Left renal pelvis (tissue), 4 donors: ENCODE results near the gene CLEC4A. TPM values are rescaled to one million over a fixed set of nuclear protein-coding genes. Genes with fewer than 3 reads are reported as not detected.
A peak's percentile ranks its signal among the peaks of the same experiment; 100 is the strongest.
"Not testable (repeated sequence)": the region's sequence is repeated elsewhere in the genome, so short reads cannot be mapped to it uniquely, and the experiment has no call there.

Experiments used
- DNase-seq, 4 donors: peaks; one replicate each; pipeline ENCODE4 v3.0.0-alpha.2; 2013; ENCODE audit warnings: low read depth in 4 of 4, low spot score in 3 of 4
- polyA plus RNA-seq, 4 donors: library from polyadenylated mRNA; unstranded; fragments of 120-200 nt; gene quantifications; one replicate each; pipeline ENCODE4 v1.2.1, GENCODE V29; 2013; ENCODE audit not compliant: insufficient read length in 4 of 4

The CLEC4A gene
- 1 to 10 TPM in 3 of 4 donors, under 1 TPM in 1; 0.63 to 3.8 (median 1.5) TPM for polyA plus RNA-seq

DNA sequence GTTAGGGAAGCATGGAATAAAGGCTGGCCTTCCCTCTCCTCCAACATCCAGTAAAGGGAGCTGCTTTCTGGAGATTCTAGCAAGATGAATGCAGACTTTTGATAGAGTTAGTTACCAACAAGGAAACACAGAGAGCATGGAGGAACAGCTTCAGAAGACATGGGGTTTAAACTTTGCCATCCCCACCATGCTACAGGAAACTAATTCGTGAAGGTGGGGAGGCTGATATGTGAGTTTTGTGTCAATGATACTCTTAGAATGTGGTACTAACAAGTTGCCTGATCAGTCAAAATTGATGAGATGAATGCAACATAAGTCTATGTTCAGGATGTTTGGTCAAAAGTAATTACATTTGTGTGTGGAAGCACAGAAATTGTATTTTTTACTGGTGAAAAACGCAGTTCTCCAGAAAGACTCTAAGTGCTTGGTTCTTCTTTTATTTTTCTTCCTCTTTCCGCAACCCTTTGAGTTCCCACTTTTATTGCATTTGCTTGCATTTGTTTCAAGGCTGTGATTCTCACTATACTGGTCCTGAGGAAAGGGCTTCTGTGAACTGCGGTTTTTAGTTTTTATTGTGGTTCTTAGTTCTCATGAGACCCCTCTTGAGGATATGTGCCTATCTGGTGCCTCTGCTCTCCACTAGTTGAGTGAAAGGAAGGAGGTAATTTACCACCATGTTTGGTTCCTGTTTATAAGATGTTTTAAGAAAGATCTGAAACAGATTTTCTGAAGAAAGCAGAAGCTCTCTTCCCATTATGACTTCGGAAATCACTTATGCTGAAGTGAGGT lies at the start of gene CLEC4A:
Gene CLEC4A, plus strand, starts transcription at position 494 of the 789 bp plus-strand sequence. Its CDS starts 262 bp downstream, at position 756.
- no peak for DNase-seq

DNA sequence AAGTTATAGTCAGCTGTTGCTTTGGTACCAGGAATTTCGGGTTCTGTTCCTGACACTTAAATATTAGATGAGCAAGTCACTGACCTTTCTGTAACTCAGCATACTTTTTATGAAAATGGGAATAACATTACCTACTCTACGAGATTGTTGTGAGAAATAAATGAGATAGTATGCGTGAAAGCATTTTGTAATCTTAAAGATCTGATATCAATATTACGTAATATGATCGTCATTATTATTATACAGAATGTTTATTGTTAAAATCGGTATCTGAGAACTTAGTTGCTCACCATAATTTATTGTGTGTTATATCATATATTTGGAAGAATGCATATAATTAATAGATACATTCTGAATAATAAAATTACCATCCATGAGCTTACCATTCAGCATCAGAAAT lies 47.5 kb upstream of the CLEC4A start:
- DNase-seq, result no peak

DNA sequence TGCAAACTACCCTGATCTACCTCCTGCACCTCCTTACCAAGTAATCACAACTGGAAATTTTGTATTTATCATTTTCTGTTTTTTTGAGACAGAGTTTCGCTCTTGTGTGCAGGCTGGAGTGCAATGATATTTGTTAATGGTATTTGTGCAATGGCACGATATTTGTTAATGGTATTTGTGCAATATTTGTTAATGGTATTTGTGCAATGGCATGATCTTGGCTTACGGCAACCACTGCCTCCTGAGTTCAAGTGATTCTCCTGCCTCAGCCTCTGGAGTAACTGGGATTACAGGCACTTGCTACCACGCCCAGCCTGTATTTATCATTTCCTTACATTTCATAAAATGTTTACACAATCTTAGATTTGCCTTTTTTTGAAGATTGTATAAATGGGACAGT lies 47.1 kb upstream of the CLEC4A start:
- no peak for DNase-seq

DNA sequence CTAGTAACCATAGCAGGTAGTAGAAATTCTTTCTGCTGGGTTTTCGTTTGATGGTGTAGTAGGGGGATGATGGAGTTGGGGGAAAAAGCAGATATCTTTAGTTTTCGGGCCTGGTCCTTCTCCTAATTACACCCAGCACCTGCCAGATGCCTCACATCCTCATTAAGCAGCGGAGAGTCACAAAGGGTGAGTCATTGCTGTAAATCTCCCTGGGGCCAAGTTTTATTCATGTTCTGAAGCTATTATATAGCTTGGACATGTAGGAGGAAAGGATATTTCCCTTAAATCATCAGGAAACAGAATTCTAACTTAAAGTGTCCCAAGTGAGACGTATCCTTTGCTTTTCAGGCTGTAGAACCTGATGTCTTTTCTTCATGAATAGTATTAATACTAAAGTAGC lies 46.2 kb upstream of the CLEC4A start:
- peak in 1 of 4 donors; percentile 15 for DNase-seq

DNA sequence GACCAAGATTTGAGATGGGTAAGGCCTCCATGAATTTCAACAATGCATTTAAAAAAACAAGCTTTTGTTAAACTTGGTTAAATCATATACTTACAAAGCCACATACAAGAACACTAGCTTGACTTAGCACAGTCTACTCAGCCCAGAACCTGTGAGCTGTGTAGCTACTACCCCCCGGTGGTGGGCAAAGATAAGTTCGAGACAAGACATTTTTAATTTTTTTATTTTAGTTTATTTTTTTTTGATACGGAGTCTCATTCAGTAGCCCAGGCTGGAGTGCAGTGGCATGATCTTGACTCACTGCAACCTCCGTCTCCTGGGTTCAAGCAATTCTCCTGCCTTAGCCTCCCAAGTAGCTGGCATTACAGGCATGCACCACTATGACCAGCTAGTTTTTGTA lies 45.0 kb upstream of the CLEC4A start:
- no peak for DNase-seq

DNA sequence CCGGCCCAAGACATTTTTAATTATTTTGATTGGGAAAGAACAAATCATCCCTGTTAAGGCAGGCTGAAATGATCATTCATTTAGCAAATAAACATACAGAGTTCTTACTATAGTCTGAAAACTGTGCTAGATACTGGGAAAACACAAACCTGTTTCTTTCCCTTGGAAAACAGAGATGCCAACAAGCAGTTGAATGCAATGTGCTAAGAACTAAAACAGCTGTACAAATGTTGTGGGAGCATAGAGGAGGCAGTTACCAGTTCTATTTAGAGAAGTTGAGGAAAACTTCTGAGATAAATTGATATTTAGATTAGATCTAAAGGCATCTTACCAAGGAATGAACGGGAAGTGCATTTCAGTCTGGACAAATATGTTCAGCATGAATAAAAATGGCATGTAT lies 44.5 kb upstream of the CLEC4A start:
- DNase-seq, result no peak

DNA sequence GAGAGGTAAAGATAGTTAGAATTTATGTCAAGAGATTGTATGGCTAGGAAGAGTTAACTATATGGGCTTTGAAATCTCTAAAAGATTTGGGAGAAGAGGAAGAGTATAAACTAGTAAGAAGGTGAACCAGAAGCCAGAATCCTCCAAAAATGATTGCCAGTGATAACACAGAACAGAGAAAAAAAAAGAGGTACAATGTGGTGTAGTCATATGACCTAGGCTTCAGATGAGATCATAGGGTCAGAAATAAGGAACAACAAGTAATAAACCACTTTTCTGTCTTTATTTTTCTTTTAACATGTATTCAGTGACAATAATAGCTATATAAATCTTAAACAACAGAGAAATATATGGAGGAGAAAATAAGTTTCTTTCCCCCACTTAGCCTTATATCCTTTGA lies 43.3 kb upstream of the CLEC4A start:
- DNase-seq, result no peak

DNA sequence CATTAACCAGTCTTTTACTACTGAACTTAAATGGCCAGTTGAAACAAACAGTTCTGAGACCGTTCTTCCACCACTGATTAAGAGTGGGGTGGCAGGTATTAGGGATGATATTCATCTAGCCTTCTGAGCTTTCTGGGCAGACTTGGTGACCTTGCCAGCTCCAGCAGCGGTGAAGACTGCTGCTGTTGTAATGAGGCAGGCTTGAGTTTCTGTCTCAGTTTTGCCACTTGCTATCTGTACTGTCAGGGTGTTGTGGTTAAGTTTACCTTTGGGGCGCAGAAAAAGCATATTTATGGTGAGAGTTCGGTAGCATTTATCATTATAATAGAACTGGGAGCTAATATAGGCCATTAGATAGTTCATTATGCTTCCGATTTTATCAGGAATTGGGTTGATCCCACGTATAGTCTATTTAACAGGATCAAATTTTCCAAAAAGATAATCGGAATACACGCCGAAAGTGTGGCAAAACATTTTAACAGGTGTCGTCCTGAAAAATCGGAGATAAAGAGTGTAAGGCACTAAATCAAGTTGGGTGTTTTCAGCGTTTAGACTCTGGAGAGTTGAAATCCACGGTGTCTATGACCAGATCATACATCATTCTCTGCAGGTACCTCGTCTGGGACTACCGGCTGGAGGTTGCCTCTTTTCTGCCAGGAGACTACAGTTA lies 42.0 kb upstream of the CLEC4A start:
- DNase-seq, result peak in 1 of 4 donors; percentile 21

DNA sequence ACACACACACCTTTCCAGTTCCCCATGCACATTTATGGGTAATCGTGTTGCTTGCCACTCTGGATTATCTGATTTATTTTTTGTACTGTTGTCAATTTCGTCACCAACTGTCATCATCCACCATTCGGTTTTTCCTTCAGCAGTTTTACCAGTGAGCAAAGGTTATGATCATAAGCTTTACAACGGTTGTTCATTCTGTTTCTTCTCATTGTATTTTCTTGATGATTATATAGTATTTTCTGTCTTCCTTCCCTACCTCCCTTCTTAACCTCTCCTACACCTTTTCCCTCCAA lies 40.7 kb upstream of the CLEC4A start:
- DNase-seq, result no peak

DNA sequence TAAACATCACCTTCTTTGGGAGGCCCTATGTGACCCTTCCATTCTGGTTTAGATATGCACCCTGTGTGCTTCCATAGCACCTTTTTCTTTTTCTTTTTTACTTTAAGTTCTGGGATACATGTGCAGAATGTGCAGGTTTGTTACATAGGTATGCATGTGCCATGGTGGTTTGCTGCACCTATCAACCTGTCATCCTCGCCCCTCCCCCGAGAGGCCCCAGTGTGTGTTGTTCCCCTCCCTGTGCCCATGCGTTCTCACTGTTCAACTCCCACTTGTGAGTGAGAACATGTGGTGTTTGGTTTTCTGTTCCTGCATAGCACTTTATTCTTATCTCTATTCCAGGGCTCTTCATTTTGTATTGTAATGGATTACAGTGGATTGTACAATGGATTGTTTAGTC lies 39.1 kb upstream of the CLEC4A start:
- not testable (repeated sequence) for DNase-seq

DNA sequence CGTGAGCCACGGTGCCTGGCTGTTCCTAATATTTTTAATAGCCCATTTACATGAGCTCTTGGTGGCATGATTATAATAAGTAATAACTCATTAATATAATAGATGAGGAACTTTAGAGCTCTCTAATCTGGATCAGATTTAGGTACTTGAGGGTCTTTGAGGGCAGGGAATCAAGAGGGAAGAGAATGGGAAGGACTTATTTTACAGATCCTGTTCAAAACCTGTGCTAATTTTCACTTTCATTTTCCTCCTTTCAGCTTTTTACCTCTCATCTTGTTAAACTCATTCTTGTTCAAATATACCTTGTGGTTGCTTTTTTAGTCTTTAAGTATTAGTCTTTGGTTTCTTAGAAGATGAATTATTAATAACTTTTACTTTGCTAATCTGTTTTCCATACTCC lies 35.8 kb upstream of the CLEC4A start:
- DNase-seq, result no peak

DNA sequence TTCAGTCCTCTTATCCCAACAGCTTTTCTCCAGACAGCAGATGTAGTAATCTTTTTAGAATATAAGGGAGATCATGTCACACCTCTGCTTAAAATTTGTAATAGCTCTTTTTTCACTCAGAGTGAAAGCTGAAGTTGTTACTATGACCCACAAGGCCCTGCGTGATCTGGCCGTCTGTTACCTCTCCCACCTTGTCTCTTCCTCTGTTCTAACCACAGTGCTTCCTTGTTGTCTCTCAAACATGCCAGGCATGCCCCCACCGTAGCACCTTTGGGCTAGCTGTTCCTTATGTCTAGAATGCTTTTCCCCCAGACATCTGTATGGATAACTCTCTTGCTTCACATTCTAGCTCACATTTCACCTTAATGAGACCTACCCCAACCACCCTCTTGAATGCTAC lies 34.8 kb upstream of the CLEC4A start:
- no peak for DNase-seq

DNA sequence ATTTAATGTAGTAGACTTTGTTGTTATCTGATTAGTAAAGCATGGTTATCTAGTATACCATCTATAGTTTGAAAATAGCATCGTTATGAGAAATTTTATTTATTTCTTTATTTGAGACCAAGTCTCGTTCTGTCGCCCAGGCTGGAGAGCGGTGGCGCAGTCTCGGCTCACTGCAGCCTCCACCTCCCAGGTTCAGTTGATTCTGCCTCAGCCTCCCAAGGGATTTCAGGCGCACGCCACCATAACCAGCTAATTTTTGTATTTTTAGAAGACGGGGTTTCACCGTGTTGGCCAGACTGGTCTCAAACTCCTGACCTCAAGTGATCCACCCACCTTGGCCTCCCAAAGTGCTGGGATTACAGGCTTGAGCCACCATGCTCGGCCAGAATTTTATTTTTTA lies 34.1 kb upstream of the CLEC4A start:
- DNase-seq, result not testable (repeated sequence)

DNA sequence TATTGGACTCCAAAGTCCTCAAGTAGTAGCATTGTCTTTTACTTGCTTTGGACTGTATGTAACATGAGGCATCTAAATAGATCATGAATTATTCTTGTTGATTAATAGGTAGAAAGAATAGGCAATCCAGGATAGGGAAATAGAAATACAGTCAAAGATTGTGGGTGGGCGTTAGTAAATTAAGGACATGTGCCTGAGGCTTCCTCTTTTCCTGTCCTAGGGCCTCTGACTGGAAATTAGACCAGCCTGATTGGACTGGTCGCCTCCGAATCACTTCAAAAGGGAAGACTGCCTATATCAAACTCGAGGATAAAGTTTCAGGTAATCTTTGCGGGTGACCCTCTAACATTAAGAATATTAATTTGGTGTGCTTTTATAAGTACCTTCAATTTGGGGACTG lies 33.7 kb upstream of the CLEC4A start:
- no peak for DNase-seq

DNA sequence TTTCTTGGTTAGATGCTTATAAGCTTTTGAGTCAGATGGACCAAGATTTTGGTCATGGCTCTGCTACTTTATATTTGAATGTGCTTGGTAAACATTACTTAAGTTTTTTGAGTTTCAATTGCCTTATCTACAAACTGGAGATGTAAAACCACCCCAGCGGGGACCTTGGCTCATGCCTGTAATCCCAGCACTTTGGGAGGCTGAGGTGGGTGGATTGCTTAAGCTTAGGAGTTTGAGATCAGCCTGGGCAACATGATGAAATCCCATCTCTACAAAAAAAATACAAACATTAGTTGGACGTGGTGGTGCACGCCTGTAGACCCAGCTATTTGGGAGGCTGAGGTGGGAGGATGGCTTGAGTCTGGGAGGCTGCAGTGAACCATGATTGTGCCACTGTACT lies 30.1 kb upstream of the CLEC4A start:
- DNase-seq, result no peak

DNA sequence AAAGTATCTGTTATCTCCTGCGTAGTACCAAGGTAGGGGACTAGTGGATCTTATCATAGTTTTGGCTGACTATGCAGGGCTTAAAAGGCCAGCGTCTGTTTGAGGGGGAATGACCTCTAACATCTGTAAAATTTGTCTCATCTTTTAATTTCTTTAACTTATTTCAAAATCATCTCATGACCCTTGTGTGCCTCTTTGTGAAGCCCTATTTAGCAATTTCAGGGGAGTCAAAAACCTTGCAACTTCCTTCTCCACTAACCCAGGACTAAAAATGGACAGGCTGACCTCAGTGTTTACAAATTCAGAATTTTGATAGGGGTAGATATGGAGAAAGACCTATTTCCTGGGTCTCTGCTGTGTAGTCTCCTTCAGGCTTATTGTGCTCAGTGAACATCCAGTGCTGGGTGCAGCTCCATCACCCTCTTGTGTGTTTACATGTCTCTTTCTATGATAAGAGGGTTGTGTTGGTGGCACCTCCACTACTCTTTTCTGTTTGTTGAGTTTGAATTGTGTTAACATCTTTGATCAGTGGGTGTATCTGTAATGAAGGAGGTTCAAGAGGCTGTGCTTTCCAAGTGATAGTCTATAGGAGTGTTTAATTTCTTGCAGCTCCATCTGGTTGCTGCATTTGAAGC lies 27.0 kb upstream of the CLEC4A start:
- DNase-seq, result no peak

DNA sequence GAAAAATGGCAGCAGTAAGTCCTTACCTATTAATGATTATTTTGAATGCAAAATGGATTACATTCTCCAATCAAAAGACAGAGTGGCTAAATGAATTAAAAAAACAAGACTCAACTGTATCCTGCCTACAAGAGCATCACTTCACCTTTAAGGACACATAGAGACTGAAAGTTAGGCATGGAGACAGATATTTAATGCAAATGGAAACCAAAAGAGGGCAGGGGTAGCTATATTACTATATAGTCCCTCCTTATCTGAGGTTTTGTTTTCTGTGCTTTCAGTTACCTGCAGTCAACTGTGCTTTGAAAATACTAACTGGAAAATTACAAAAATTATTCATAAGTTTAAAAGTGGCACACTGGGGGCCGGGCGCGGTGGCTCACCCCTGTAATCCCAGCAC lies 24.2 kb upstream of the CLEC4A start:
- no peak for DNase-seq

DNA sequence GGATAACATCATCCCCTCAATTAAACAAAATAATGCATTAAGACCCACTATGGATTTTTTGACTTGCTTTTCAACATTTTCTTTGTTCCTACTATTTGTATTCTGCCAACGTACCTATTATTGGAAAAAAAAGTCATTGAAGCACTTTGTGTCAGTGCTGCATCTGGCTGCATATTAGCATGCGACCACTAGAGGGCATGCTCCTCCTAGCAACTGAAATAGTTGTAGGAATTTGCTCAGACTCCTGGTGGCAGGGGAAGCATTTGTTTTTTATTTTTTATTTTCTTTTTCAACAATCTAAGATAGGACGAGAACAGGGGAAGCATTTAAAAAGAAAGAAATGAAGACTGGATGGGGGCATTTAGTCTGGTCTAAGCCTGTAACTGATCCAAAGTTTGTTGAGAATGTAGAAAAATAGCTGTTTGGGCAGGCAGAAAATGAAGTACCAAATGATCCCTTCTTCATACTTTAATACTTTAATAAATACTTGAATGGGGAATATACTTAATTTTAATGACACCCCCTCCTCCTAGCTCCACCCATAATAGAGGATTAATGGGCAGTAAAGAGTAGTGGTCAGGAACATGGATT lies 14.5 kb upstream of the CLEC4A start:
- DNase-seq, result peak; percentile 44 to 68 (median 49)

DNA sequence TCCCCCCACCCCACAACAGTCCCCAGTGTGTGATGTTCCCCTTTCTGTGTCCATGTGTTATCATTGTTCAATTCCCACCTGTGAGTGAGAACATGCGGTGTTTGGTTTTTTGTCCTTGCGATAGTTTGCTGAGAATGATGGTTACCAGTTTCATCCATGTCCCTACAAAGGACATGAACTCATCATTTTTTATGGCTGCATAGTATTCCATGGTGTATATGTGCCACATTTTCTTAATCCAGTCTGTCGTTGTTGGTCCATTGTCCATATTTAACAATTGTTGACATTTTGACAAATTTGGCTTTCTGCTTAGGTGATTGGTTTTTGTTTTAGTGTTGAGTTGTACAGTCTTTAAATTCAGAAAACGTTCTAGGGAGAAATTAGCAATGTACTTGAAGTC lies 10.3 kb upstream of the CLEC4A start:
- DNase-seq, result not testable (repeated sequence)

DNA sequence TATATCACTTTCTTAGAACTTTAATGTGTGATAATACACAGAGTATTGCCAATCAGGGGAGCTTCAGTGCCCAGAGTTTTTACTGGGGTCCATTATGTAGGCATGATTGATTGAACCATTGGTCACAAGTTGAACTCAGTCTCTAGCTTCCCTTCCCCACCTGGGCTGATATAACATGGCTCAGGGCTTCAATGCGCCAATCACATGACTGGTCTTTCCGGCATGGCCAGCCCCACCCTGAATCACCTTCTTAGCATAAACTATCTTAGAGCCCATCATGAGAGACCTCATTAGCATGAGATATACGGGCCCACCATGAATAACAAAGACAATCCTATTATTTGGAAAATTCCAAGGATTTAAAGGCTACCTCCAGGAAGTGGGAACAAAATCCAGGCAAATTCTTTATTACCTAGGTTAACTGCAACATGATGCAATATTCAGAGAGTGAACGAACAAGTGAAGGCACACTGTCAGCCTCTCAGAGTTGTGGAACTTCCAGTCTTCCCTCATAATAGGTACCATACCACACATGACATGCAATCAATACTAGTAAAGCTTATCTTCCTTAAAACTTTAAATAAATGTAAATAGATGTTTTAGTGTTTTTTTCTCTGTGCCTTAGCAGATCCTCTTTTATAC lies 3.2 kb upstream of the CLEC4A start:
- DNase-seq, result no peak

DNA sequence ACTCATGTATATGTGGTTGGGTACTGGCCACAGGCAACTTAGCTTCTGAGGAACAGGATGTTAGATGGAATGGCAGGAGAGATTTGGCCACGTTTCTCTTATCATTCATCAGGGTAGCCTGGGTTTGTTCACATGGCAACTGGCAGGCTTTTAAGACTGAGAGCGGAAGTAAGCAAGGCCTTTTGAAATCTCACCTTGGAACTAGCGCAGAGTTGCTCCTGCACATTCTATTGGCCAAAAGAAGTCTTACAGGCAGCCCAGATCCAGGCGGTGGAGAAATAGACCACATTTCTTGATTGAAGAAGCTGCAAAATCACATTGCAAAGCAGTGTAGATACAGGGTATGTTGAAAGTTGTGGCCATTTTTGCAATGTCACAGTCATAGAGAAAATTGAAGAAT lies 3.7 kb downstream of the CLEC4A start:
- no peak for DNase-seq
